ENCODE data around the gene UBASH3B. TPM values are rescaled to one million over a fixed set of nuclear protein-coding genes. Genes with fewer than 3 reads are reported as not detected.

Gene UBASH3B
- total and polyA plus RNA-seq, 9 donors: 0.31 to 5.9 (median 1.8) TPM

DNA sequence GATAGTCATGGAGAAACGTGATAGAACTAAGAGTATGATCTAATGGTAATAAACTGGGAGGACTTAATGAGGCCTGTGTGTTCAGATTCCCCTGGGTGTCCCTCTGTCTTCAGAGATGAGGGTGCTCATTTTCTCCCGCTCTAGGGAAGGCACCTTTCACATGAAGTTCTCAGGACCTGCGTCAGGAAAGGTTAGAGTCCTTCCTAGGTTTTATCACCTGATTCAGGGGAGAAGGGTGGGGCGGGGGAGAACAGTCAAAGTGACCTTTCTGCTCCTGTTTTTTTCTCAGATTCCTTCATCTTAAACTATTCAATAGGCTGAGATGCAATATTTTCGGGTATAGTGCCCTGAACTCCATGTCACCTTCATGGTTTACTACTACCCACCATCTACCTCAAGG is 160.4 kb downstream of the UBASH3B start:
- DNase-seq: no peak
- Histone ChIP-seq H3K4me1 (ENCODE audit: insufficient read depth) (no peaks in the 10 kb centered on the region), H3K36me3 (no peaks in the 10 kb centered on the region), H3K27ac (no peak overlapping the region), H3K9me3 (no peaks in the 10 kb centered on the region), H3K4me3 (no peak overlapping the region), H3K27me3 (no peaks in the 10 kb centered on the region)
- intact Hi-C loops (cut with DNase I): no loop called here
- TF ChIP-seq POLR2A (IDR thresholded peaks at IDR 0.05) (no peak), EP300 (IDR thresholded peaks at IDR 0.05) (no peak)
- TF ChIP-seq, protein P1, sequence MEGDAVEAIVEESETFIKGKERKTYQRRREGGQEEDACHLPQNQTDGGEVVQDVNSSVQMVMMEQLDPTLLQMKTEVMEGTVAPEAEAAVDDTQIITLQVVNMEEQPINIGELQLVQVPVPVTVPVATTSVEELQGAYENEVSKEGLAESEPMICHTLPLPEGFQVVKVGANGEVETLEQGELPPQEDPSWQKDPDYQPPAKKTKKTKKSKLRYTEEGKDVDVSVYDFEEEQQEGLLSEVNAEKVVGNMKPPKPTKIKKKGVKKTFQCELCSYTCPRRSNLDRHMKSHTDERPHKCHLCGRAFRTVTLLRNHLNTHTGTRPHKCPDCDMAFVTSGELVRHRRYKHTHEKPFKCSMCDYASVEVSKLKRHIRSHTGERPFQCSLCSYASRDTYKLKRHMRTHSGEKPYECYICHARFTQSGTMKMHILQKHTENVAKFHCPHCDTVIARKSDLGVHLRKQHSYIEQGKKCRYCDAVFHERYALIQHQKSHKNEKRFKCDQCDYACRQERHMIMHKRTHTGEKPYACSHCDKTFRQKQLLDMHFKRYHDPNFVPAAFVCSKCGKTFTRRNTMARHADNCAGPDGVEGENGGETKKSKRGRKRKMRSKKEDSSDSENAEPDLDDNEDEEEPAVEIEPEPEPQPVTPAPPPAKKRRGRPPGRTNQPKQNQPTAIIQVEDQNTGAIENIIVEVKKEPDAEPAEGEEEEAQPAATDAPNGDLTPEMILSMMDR (IDR thresholded peaks at IDR 0.05): no peak
- 87 to 89% (median 88%) methylated on average over 5 of the region's 5 CpGs for WGBS, 3 donors

DNA sequence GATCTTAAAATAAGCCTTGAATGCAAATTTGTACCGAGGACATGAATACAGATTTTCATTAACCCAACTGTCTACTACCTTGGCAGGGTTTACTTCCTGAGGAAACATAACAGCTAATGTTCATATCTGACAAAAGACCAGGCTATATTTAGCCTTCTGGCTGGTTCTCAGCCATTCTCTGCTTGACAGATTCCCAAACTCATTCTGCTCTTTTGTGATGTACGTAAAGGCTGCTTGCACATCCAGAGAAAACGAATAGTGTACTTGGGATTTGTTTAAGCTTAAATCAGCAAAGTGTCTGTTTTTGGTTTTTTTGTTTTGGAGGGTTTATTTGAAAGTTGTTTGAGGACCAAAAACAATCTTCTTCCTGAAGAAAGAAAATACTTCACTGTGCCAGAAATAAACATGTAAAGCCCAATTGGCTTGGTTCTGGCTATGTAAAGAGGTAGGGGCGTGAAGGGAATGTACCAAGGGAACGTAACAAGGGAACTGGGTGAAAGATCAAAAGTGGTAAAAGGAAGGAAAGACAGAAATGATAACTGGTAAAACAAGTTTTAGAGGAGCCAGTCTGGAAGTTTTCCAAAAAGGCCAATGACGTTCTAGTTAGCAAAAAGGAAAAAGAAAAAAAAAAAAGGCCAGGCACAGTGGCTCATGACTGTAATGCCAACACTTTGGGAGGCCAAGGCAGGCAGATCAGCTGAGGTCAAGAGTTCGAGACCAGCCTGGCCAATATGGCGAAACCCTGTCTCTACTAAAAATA is 161.4 kb downstream of the UBASH3B start:
- Histone ChIP-seq H3K36me3 (no peaks in the 10 kb centered on the region), H3K27ac (no peak overlapping the region), H3K9me3 (no peaks in the 10 kb centered on the region), H3K4me3 (no peak overlapping the region), H3K4me1 (ENCODE audit: insufficient read depth) (no peaks in the 10 kb centered on the region), H3K27me3 (no peaks in the 10 kb centered on the region)
- TF ChIP-seq POLR2A (IDR thresholded peaks at IDR 0.05) (no peak), EP300 (IDR thresholded peaks at IDR 0.05) (no peak)
- TF ChIP-seq, protein P1 (IDR thresholded peaks at IDR 0.05): no peak
- no peak for DNase-seq
- WGBS, 3 donors: 43 to 51% (median 45%) methylated on average over 8 of the region's 8 CpGs
- intact Hi-C loops (cut with DNase I): no loop called here

DNA sequence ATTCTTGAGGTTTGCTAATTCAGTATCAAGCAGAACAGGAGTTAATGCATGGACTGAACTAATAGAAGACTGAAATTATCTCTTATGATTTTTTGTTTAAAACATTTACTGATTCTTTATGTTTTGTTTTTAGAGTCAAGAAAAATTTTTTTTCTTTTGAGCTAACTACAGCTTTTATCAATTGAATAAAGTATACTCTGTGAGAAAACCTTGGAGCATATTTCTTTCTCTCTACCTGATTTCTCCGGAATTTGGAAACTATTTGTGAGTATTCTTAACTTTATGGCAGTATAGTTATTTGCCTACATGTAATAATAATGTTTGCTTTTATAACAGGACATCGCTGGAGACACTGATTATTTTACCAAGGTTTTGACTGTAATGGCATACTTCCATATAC is 164.6 kb downstream of the UBASH3B start:
- intact Hi-C loops (cut with DNase I): no loop called here
- H3K36me3 ChIP-seq: no peaks in the 10 kb centered on the region

DNA sequence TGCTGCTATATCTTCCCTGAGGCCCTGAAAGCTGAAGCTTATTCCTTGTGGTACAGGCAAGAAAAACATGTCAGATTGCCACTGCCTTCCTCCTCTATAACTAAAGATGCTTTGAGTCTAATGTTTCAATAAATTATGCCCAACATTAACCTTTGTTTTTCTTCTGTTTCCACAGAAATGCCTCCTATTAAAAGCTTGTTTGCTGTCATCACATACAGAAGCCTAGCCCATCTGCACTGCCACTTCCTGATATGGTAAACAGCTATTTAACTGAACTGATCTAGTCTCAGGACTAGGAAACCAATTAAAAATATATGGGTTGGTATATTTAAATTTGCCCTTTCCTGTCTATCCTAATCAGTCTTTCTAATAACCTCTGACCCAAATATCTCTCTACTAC is 165.6 kb downstream of the UBASH3B start:
- no peak for DNase-seq
- Histone ChIP-seq H3K27me3 (no peaks in the 10 kb centered on the region), H3K4me3 (no peak overlapping the region), H3K4me1 (ENCODE audit: insufficient read depth) (no peaks in the 10 kb centered on the region), H3K9me3 (no peaks in the 10 kb centered on the region), H3K36me3 (no peaks in the 10 kb centered on the region), H3K27ac (no peak overlapping the region)
- TF ChIP-seq POLR2A (IDR thresholded peaks at IDR 0.05): no peak
- TF ChIP-seq, protein P1 (IDR thresholded peaks at IDR 0.05): no peak
- TF ChIP-seq EP300 (IDR thresholded peaks at IDR 0.05): no peak
- intact Hi-C loops (cut with DNase I): no loop called here

More for the DNA sequence above, 164.6 kb downstream of the UBASH3B start:
- H3K27ac ChIP-seq: no peak overlapping the region
- no peaks in the 10 kb centered on the region for H3K27me3 ChIP-seq
- no peak for DNase-seq
- no peaks in the 10 kb centered on the region for H3K4me1 ChIP-seq (ENCODE audit: insufficient read depth)
- no peaks in the 10 kb centered on the region for H3K9me3 ChIP-seq
- 83 to 93% (median 87%) methylated on average over 2 of the region's 2 CpGs for WGBS, 3 donors
- no peak overlapping the region for H3K4me3 ChIP-seq
- TF ChIP-seq, protein P1 (IDR thresholded peaks at IDR 0.05): no peak
- no peak for TF ChIP-seq POLR2A (IDR thresholded peaks at IDR 0.05)
- TF ChIP-seq EP300 (IDR thresholded peaks at IDR 0.05): no peak
